B cell (primary cell): ENCODE results near the gene CNGA3.
"Not testable (repeated sequence)": the region's sequence is repeated elsewhere in the genome, so short reads cannot be mapped to it uniquely, and the experiment has no call there.

Source experiments
- CTCF ChIP-seq: fragments of 200-600 bp; IDR thresholded peaks from one replicate; pipeline ENCODE4 v1.8.0; 2022; ENCODE audit warnings: antibody characterized with exemption, mild to moderate bottlenecking
- EZH2 ChIP-seq: IDR thresholded peaks from 2 replicates; pipeline ENCODE4 v1.6.1; 2012; ENCODE audit warnings: borderline replicate concordance, low read depth, mild to moderate bottlenecking, moderate library complexity, low read length; ENCODE audit not compliant: insufficient read depth, poor library complexity, severe bottlenecking

- TF ChIP-seq CTCF, EZH2: not testable (repeated sequence)
Observed at GRCh38 chr2:98414246-98414645, 68.0 kb downstream of the CNGA3 start.
